Hematopoietic multipotent progenitor cell treated with erythropoietin and hydrocortisone succinate and interleukin-3 and kit ligand, for 8 days (in vitro differentiated cells): ENCODE measurements around the gene IL21R.

Experiments
- DNase-seq: peaks from one replicate; pipeline ENCODE4 v3.0.0-alpha.2; 2015

Gene IL21R

DNA sequence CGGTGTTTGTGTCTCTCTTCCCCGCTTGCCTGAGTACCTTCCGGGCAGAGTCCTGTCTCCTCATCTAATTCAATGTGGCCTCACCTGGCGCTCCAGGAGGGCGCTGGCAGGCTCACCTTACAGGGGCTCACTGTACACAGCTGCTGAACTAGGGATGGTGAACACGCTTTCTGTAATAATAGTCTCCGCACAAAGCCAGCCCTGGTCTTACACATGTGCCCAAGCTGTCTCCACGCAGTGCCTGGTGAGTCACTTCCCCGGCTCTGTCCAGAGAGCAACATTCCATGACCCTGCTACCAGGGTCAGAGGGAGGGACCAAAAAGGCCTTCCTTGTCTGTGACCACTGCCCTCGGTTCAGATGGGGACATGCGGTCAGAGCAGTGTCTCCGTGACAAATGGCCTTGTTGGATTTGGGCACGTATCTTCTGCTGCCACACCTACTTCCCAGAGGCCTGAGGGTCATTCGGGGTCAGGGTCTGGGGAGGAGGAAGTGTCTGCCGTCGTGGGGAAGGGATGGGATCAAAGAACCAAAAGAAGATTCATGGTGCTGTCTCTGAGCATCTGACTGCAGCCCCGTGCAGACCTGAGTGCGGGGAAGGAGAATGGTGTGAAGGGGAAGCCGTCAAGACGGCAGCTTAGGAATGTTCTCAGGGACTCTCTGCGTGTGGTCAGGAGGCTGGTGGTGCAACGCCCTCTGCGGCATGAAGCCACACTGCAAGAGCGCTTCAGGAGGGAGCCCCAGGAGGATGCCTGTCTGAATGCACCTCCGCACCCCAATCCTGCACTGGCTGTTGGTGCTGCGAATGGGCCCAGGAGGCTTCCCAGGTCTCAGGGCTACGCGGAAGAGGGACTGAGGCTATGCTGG, 68.8 kb downstream of the IL21R start:
- no peak for DNase-seq

DNA sequence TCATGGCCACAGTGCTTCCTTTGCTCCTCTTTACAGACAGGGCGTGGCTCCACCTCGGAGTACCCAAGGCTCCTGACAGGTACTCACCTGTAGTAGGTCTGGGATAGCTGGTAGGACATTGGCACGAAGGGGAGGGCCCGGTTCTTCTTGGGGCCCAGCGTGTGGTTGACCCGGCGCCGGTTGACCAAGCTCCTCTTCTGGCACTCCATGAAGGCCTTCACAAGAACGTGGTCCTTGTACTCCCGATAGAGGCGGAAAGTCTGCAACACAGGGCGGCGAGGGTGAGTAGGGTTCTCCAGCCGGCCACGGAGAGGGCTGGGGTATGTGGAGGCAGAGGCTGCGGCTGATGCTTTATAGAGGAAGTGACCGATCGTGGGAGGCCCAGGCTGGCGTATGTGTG, 69.7 kb downstream of the IL21R start:
- DNase-seq, result no peak

DNA sequence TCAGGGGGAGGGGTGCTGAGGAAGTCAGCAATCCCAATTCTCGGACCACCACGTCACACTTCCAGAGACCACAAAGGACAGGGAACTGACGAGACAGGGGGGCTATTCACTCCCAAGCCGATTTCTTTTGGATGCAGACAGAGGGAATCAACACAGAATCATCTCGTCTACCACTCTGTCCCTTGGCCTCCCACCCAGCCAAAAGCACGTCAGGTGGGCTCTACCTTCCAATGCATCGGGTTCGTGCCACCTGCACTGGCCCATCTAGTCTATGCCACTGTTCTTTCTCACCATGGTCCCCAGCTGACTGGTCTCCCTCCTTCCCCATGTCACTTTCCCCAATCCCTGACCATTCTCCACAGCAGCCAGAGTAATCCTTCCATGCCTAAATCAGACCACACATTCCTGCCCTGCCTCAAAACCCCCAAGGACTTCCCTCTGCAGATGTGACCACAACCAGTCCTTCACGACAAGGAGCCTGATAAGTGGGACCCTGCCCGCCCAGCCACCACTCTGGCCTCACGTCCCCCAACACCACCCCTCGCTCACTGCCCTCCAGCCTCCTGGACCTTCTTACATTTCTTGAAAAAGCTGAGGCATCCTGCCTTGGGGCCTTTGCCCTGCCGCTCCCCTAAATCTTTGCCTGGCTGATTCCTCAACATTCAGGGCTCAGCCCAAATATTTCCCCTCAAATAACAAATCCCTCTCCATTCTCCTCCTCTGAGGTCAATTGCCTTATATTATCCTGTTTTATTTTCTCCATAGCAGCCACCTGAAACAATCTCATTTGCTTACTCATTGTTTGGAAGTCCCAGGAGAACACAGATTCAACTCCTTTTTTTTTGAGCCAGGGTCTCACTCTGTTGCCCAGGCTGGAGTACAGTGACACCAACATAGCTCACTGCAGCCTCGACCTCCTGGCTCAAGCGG, 70.4 kb downstream of the IL21R start:
- DNase-seq, result no peak

DNA sequence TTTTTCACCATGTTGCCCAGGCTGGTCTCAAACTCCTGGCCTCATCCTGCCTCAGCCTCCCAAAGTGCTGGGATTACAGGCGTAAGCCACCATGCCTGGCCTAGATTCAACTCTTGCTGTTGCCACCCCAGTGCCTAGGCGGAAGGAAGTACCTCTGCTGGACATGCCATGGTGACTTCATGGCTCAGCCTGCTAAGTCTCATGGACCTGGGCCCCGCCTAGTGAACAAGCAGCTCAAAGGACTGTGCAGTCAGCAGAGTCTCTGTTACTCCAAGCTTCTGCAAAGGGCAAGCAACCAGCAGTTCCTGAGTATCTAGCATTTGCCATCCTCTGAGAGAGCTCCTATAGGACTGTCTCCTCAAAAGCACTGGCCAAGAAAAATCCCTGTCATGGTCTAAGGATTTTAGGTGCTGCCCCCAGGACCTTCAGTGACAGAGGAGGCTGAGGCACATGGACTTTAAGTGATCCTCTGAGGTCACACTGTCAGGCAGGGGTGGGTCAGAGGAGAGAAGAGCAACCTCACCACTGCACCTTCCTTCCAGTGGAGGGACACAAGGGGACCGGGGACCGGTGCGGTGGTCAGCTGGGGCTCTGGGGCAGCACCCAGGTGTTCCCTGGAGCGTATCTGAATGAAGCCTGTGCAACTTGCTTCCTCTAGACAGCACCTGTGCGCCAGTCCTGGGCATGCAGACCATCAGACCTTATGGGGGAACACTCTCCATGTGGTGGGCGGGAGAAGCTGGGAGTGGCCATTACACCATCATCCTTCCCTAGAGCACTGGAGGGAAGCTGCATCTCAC, 71.3 kb downstream of the IL21R start:
- DNase-seq, result no peak

DNA sequence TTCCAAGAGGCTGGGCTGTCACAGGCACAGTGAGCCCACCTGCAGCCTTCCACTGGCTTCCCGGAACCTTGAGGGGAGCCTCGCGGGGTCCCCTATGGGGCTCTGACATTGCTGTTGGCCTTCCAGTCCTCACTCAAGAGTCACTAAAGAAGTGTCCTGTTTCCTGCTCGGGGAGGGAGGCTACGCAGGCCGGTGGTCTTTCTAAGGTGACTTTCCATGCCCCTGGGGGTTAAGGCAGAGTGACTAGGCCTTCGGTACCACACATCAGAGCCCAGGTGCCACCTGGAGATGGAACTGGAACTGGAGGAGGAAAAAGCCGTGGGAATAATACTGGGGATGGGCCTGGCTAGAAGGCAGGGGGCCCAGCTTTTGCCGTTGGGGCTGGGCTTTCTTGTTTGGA, 72.1 kb downstream of the IL21R start:
- DNase-seq, result no peak

DNA sequence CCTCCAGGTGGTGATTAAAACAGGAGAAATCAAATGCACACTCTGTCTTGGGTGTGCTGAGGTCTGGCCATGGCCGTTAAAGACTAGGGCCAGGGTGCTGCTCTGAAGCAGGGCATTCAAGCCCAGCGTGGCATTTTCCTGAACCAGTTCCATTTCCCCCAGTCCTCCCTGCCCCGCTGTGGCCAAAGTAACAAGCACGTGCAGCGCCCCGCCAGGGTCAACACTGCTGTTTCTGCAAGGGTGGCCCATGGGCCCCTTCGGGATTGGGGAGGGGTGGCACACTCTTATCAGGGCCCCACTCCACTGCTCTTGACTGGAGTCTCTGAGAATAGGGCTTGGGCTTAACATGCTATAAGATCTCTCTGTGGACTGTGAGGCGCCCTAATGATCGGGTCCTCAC, 72.9 kb downstream of the IL21R start:
- no peak for DNase-seq

DNA sequence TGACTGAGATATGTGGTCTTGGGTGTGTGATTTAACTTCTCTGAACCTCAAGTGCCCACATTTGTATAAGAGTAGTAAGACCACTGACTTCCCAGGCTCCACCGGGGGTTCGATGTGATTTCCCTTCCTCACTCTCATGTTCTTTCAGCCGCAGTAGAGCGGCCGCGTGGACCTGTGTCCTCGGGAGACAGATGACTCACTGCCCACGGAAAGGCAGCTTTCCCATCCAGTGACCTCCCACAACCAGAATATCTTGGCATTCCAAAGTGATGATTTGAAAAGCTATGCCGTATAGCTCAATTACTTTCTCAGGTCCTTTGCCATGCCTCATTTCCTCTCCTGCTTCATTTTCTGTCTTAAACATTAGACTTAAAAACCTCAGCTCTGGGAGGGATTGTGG, 73.6 kb downstream of the IL21R start:
- no peak for DNase-seq

DNA sequence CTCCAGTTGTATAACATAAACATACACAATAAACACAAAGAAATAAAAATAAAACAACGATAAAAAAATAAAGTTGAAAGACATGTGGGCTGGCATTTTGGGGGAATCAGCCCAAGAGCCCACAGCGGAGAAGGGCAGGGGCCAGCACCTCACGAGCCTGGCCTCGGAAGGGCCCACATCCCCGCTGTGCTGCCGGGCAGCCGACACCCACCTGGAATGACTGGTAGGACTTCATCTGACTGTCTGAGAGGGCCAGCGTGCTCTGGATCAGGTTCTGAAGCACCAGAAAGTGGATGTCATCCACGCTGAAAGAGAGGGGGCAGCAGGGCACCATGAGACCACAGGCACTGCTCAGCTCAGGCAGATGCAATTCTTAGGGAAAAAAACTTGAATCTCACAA, 74.3 kb downstream of the IL21R start:
- no peak for DNase-seq

DNA sequence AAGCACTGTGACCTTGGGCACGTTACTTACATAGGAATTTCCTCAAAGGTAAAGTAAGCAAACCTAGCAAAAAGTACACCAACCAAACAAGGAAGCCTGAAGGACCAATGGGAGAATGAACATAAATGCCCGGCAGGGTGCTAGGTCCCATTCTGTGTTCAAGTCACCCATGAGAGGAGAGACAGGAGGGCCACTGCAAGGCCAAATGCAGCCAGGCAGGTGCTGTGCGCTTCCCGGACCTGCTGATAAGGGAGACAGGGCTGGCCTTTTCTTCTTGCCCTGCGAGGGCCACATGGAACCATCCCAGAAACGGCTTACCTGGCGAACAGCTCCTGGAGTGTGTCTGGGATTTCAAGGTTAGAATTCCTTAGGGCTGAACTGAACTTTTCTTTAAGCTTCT, 78.8 kb downstream of the IL21R start:
- DNase-seq, result no peak

DNA sequence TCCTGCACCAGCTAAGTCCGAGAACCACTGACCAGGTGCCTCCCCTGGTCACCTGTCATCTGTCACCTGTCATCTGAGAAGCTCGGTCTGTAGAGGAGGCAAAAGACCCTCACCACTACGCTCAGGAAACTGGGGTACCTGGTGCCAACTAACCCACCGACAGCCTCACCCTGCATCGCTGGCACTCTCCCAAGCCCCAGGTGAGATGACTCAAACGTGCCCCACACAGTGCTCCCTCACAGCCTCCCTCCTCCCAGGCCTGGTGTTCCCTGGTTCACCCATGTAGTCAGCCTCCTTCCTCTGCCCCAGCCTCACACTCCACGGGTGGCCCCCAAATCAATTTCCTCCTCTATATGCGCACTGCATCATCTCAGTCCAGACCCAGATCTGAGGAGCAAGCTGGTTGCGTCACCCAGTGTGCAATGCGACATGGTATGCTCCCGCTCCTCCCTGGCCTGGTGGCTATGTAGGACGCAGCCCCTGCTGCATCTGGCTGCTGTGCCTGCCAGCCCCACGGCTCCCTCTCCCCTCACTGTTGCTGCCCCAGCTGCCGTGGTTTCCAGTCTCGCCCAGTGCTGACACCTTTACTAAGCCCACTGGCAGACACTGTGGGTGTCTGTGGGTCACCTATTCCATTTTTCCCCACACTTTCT, 79.4 kb downstream of the IL21R start:
- DNase-seq, result no peak

DNA sequence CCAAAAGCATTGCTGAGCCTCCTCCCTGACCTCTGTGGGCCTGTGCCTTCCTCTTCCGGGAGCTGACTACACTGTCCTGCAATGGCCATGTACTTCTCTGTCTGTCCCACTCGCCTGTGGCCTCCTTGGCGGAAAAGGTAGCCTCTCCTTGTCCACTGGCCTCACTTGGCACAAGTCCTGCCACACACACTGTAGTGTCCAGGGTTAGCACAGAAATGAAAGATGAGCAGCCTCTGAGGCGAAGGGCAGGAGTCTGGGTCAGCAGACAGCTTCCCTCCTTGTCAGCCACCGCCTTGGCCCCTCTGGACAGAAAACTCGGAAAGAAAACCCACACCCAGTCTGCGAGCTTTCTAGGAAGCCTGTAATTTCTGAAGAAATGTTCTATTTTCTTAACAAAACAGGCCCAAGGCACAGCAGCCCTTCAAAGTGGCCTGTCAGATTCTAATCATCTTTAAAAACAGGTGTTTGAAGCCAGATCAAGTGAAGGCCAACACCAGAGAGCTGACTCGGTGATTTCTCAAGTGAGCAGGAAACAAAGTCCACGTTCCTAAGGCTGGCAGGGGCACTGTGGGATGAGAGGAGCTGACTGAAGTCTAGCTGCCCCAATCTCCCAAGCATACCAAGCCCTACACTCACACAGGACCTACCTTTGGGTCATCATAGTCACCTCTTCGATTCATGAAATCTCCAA, 80.6 kb downstream of the IL21R start:
- no peak for DNase-seq

DNA sequence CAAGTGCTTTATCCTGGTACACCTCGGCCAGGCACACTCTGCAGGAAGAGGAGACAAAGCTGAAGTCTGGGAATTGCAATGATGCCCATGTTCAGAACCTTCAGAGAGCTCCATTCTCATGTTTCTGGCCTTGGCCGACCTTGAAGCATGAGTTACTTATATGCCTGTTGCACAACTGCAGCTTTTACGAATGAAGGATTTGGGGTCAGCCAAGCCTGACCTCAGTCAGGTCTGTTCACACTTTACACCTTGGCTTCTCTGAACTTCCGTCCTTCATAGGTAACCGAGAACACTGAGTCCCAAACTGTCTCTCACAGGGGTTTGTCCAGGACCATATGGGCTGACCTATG, 81.1 kb downstream of the IL21R start:
- DNase-seq, result no peak

DNA sequence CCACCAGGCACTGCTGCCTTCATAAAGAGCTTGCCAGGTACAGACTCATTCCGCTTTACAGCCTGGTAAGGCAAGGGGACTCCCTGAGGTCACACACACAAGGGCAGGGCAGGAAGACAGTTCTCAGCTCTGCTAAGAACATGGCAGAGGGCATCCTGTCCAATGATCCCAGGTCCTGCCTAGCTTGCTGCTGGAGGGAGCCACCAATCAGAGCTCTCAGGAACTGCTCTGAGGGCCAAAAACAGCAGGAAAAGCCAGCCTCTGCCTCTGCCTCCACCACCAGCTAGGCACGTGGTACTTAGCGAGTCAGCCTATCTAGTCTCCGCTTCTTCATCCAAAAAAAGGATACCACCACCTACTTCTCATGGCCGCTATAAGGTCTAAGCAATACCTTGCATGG, 81.7 kb downstream of the IL21R start:
- no peak for DNase-seq

DNA sequence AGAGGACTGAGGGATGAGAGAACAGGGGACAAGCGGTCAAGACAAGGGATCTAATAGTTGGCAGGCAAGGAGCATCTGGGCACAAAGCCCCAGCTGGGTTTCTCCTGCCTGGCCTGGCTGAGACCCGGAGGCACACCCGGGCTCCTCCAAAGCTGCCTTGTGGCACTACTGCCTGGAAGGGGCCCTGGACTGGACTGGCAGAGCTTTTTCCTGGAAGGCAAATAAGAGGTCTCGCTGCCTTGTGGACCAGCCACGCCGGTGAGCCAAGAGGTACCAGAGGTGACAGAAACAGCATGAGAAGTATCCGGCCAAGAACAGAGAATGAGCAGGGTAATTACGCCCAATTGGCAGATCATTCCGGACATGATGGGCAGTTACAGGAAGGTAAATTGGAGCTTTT, 83.2 kb downstream of the IL21R start:
- no peak for DNase-seq

DNA sequence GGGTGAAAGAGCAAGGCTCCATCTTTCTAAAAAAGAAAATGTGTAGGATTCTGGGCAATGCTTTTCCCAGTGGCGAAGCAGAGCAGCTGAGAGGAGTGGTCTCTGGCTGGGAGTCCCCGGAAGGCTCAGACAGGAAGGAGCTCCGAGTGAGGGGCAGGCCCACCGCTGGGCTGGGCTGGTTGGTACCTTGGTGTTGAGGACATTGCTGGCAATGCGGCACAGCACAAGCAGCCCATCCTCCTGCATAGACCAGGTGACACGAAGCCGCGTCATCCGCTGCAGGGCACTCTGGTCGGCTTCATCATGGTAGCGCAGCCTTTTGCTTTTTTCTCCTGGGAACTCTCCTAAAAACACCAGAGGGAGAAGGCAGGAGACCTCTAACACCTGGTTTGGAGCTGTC, 83.8 kb downstream of the IL21R start:
- no peak for DNase-seq

DNA sequence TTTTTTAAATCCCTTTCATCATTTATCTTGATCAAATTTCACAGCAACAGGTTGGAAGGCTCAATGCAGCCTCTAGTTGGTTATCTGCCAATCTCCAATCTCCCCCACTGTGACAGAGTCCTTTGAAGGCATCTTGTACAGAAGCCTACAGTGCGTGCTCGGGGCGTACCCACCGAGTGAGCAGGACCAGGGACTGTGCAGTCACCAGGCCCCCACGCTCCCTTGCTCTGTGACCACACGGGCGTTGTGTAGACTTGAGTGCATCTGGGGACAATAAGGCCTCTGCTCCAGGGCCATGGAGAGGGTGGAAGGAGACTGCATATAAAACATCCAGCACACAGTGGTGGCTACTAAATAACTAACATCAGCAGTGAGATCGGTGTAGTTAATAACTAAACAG, 84.4 kb downstream of the IL21R start:
- no peak for DNase-seq

DNA sequence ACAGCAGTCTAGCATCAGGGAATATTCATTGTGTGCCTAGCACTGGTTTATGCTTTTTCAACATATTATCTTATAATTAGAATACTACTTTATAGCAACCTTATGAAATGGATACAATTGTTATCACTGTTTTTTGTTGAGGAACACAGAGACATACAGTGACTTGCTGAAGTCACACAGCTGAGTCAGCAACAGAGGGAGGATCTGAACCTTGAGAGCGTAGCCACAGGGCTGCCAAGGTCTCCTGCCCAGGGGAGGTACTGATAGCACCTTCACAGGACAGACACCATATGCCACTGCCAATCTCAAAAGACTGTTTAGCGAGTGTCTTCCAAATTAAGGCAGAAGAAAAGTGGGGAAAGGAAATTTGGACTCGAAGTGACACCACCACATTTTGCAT, 84.8 kb downstream of the IL21R start:
- DNase-seq, result no peak

DNA sequence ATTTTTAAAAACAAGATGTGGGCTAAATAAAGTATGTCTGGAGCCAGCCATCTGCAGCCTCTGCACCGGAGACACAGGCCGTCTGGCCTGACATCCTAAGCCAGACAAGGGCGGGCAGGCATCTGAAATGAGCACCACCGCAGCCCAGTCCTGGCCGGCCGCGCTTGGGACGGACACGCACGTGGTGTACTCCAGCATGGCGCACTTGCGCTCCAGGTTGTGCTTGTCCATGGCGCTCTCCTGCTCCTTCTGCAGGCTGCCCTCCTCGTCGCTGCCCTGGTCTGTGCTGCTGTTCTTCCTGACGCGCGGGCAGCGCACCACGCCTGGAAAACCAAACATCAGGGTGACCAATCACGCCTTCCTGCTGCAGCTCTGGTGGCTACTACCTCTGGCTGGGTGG, 87.4 kb downstream of the IL21R start:
- DNase-seq, result no peak

DNA sequence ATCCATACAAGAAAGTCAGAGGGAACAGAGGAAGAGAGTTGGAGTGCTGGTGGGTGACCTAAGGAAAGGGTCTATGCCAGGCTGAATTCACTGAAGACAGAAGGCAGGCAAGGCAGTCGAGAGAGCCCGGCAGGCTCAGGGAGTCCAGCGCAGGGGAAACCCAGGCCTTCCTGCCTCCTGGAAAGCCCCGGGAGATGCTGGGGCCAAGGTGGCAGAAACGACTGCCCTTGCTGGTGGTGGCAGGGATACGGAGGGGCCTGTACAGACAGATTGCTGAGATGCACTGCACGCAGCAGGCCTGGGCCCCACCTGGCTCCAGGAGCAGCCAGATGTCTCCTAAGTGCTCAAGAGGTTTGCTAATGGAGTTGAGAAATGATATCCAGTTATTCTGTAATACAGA, 87.9 kb downstream of the IL21R start:
- no peak for DNase-seq

DNA sequence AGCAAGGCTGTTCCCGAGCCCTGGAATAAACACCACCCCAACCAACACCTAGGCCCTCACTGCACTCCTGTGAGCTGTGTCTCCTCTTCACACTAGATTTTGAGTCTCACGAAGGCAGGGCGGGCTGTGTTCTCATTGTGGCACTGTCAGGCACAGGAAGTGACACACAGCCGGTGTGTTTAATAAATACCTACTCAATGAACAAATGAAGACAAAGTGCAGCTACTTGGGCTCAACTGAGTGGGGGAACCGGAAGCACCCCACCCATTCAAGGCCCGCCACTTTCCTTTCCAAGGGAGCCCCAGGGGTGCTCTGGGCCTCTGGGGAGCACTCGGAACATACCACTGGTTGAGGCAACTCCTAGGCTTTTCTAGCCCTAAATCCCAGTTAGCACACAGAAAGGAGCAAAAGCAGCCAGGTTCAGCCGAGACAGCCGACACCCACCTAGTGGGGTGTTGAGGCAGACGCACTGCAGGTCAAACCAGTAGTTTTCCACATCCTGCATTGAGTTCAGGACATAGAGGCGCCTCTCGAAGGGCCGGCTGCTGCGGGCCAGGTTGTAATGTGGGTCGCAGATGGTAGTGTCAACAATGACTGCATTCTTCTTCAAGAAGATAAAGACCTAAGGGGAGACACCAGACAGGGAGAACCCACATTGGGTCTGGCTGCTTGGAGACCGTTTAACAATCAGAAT, 90.1 kb downstream of the IL21R start:
- DNase-seq, result no peak

DNA sequence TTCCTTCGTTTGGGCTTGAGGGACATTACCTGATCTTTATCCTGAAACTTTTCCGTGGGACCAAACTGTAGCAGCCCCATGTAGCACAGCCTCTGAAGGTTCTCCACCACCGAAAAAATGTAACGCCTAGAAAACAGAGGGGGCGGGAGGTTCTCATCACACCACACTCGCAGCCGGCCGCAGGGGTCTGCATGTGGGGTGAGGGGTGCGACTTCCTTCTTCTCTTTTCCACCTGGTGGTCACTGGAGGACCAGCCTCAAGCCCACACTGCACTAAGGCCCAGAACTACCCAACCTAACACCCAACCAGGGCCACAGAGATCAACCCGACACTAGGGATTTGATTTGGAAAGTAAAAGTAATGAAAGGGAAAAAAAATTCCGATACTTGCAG, 90.6 kb downstream of the IL21R start:
- DNase-seq, result no peak

DNA sequence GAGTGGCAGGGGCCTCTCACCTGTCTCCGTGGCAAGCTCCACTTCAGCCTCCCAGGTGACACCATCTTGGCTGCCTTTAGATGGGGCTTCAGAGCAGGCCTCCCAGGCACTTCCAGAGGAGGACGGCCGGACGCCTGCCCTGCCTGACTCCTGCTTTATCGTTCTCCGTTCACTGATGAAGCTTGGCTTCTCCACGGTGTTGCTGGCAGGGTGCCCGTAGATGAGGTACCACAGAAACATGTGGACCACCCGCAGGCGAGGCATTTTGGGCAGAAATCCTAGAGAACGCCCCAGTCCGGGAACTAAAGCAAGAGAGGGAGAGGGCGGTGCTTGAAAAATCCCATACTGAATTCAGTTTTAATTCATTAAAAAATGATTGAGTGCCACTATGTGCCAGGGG, 93.2 kb downstream of the IL21R start:
- no peak for DNase-seq
